Sigmoid colon (tissue), 7 donors: ENCODE results near the gene OR3A3. TPM values are rescaled to one million over a fixed set of nuclear protein-coding genes. Genes with fewer than 3 reads are reported as not detected.
"Not testable (repeated sequence)": the region's sequence is repeated elsewhere in the genome, so short reads cannot be mapped to it uniquely, and the experiment has no call there.

ENCODE experiments used
- DNase-seq: peaks from one replicate; pipeline ENCODE4 v3.0.0-alpha.2; 2019
- H3K27ac ChIP-seq, 4 donors: fragments of 200-600 bp; sonication (generic); one replicate each; pipeline ENCODE4 v1.5.1; 2016 to 2019; ENCODE audit warnings: mild to moderate bottlenecking in 1 of 4
- H3K27me3 ChIP-seq, 3 donors: fragments of 200-600 bp; sonication (generic); one replicate each; pipeline ENCODE4 v1.5.1; 2019; ENCODE audit warnings: mild to moderate bottlenecking in 1 of 3
- H3K36me3 ChIP-seq, 4 donors: fragments of 200-600 bp; sonication (generic); one replicate each; pipeline ENCODE4 v1.5.1; 2016 to 2019
- H3K4me1 ChIP-seq, 4 donors: fragments of 200-600 bp; sonication (generic); one replicate each; pipeline ENCODE4 v1.5.1; 2017 to 2019
- H3K4me3 ChIP-seq, 4 donors: fragments of 200-600 bp; sonication (generic); one replicate each; pipeline ENCODE4 v1.5.1; 2017 to 2019; ENCODE audit warnings: mild to moderate bottlenecking in 2 of 4, moderate library complexity in 1 of 4
- H3K9me3 ChIP-seq, 4 donors: fragments of 200-600 bp in 3 of 4; sonication (generic) in 3 of 4; one replicate each; pipeline versions ENCODE4 v1.5.1 to v1.6.1; 2013 to 2019
- CTCF ChIP-seq, 4 experiments: fragments of 450-650 bp in 3 of 4; fragments of 200-600 bp in 1 of 4; IDR thresholded peaks; one replicate each; pipeline ENCODE4 v1.5.1; 2016 to 2019; ENCODE audit warnings: antibody characterized with exemption in 4 of 4, mild to moderate bottlenecking in 3 of 4, moderate library complexity in 2 of 4
- EP300 ChIP-seq, 4 donors: sonication (generic); formaldehyde crosslinking; IDR thresholded peaks; one replicate each; pipeline ENCODE4 v1.6.1; 2017; ENCODE audit warnings: antibody characterized with exemption in 4 of 4
- POLR2A ChIP-seq, 2 donors: fragments of 450-650 bp; IDR thresholded peaks; one replicate each; pipeline ENCODE4 v1.6.1; 2016; ENCODE audit warnings: antibody characterized with exemption in 2 of 2, mild to moderate bottlenecking in 2 of 2, moderate library complexity in 2 of 2
- POLR2AphosphoS5 ChIP-seq, 4 donors: sonication (generic); formaldehyde crosslinking; IDR thresholded peaks; one replicate each; pipeline ENCODE4 v1.6.1; 2017; ENCODE audit warnings: antibody characterized with exemption in 4 of 4
- WGBS, 2 donors: extraction: QIAGEN DNeasy Blood & Tissue Kit; methylation state at CpG; one replicate each; pipeline ENCODE4 v1.1.7; 2013; 5-methylcytosine and 5-hydroxymethylcytosine counted together
- intact Hi-C: fragments of 100-400 bp; cut with DNase I; formaldehyde crosslinking; loops from one replicate; pipeline ENCODE4 v1.15.1; 2023
- polyA plus RNA-seq, 3 donors: library from polyadenylated mRNA; stranded (reverse); fragments of 200-250 nt; gene quantifications; one replicate each; pipeline ENCODE4 v1.2.3, GENCODE V29; 2013
- total RNA-seq, 4 donors: library from RNA; depleted of rRNA; stranded (reverse); fragments of >200 nt; gene quantifications; one replicate each; pipeline ENCODE4 v1.1.0, GENCODE V29; 2016
- donor health status: healthy with polysubstance abuse.
- donor health status: Bipolar disorder and iron deficiency.
- donor health status: healthy.

OR3A3 gene
- total and polyA plus RNA-seq, 7 donors, result not detected

GRCh38 chr17:3447625-3448024 lies 36.5 kb downstream of the OR3A3 start:
- WGBS, 2 donors, result 57 to 66% methylated on average over 2 of the region's 2 CpGs
- Histone ChIP-seq H3K4me1 (no peaks in the 10 kb centered on the region), H3K36me3 (no peaks in the 10 kb centered on the region), H3K27ac (no peak overlapping the region), H3K27me3 (no peaks in the 10 kb centered on the region), H3K4me3 (no peak overlapping the region), H3K9me3 (no peaks in the 10 kb centered on the region)
- TF ChIP-seq POLR2A (IDR thresholded peaks at IDR 0.05), result no peak
- no peak for TF ChIP-seq POLR2AphosphoS5 (IDR thresholded peaks at IDR 0.05)
- TF ChIP-seq EP300 (IDR thresholded peaks at IDR 0.05), result no peak
- no peak for TF ChIP-seq CTCF (IDR thresholded peaks at IDR 0.05)
- DNase-seq, result no peak
- intact Hi-C loops, result no loop called here

GRCh38 chr17:3448059-3448665 lies 37.0 kb downstream of the OR3A3 start:
- intact Hi-C loops, result no loop called here
- Histone ChIP-seq H3K36me3 (no peaks in the 10 kb centered on the region), H3K4me1 (no peaks in the 10 kb centered on the region), H3K27ac (no peak overlapping the region), H3K27me3 (no peaks in the 10 kb centered on the region), H3K4me3 (no peak overlapping the region), H3K9me3 (no peaks in the 10 kb centered on the region)
- 8 to 36% methylated on average over 2 of the region's 2 CpGs for WGBS, 2 donors
- no peak for DNase-seq
- TF ChIP-seq POLR2A (IDR thresholded peaks at IDR 0.05), result no peak
- no peak for TF ChIP-seq POLR2AphosphoS5 (IDR thresholded peaks at IDR 0.05)
- TF ChIP-seq EP300 (IDR thresholded peaks at IDR 0.05), result no peak
- no peak for TF ChIP-seq CTCF (IDR thresholded peaks at IDR 0.05)

- WGBS, 2 donors, result 29 to 74% methylated on average over 1 of the region's 1 CpG
- H3K9me3 ChIP-seq, H3K4me3 ChIP-seq, H3K4me1 ChIP-seq, intact Hi-C loops, H3K27ac ChIP-seq, H3K36me3 ChIP-seq, H3K27me3 ChIP-seq, DNase-seq: not testable (repeated sequence)
These were observed 55.2 kb downstream of the OR3A3 start for GRCh38 chr17:3466355-3466754.

- no peak overlapping the region for H3K27ac ChIP-seq
- no peak overlapping the region for H3K4me3 ChIP-seq
- H3K4me1 ChIP-seq, result no peaks in the 10 kb centered on the region
- no peak for DNase-seq
- TF ChIP-seq EP300 (IDR thresholded peaks at IDR 0.05) (no peak), POLR2AphosphoS5 (IDR thresholded peaks at IDR 0.05) (no peak), CTCF (IDR thresholded peaks at IDR 0.05) (no peak)
- intact Hi-C loops, result no loop called here
- 17 to 61% methylated on average over 5 of the region's 5 CpGs for WGBS, 2 donors
- no peaks in the 10 kb centered on the region for H3K27me3 ChIP-seq
- H3K36me3 ChIP-seq, result no peaks in the 10 kb centered on the region
- H3K9me3 ChIP-seq, result no peaks in the 10 kb centered on the region
These were observed 58.4 kb downstream of the OR3A3 start for GRCh38 chr17:3469529-3469928.

GRCh38 chr17:3471599-3471998 lies 60.4 kb downstream of the OR3A3 start, which contains the start of gene SPATA22:
TSS of gene SPATA22 (minus strand) at chr17:3471819. CDS start at chr17:3469325, 2,494 bp downstream.
- H3K27me3 ChIP-seq, result no peaks in the 10 kb centered on the region
- DNase-seq, result no peak
- no peak within 1 kb of the TSS for H3K4me3 ChIP-seq
- TF ChIP-seq POLR2AphosphoS5 (IDR thresholded peaks at IDR 0.05) (no peak), EP300 (IDR thresholded peaks at IDR 0.05) (no peak), CTCF (IDR thresholded peaks at IDR 0.05) (no peak), POLR2A (IDR thresholded peaks at IDR 0.05) (no peak)
- H3K9me3 ChIP-seq, result no peaks in the 10 kb centered on the region
- intact Hi-C loops, result loop anchor here (10.0 kb wide), 1 partner anchor 63 kb away; no protein-coding TSS in a partner anchor
- no peak within 1 kb of the TSS for H3K27ac ChIP-seq
- no peaks in the 10 kb centered on the region for H3K4me1 ChIP-seq
- 93 to 97% methylated on average over 38 of the region's 38 CpGs for WGBS, 2 donors
- no peaks in the 10 kb centered on the region for H3K36me3 ChIP-seq
